ENCODE results near the gene CDYL2. TPM values are rescaled to one million over a fixed set of nuclear protein-coding genes. Genes with fewer than 3 reads are reported as not detected.
"Not testable (repeated sequence)": the region's sequence is repeated elsewhere in the genome, so short reads cannot be mapped to it uniquely, and the experiment has no call there.

Gene CDYL2
- total RNA-seq, 2 donors from 2014 or later, result 1.6 to 7.8 TPM

- Histone ChIP-seq H3K4me1 (no peaks in the 10 kb centered on the region), H3K27me3 (no peaks in the 10 kb centered on the region), H3K36me3 (replicated peaks in 1 of 2; ENCODE audit: insufficient read depth in 1 of 2, low read depth in 2 of 2) (no peaks in the 10 kb centered on the region), H3K4me3 (no peak overlapping the region), H3K27ac (no peak overlapping the region), H3K9me3 (no peaks in the 10 kb centered on the region)
- ATAC-seq (no peak), DNase-seq (no peak)
- 98 to 99% methylated on average over 3 of the region's 3 CpGs for WGBS, 2 donors
- intact Hi-C loops (cut with DNase I), result no loop called here
- TF ChIP-seq CTCF (IDR thresholded peaks at IDR 0.05) (no peak), POLR2A (IDR thresholded peaks at IDR 0.05) (no peak)
Measured at GRCh38 chr16:80794071-80794470, 10.3 kb downstream of the CDYL2 start.

- TF ChIP-seq CTCF (IDR thresholded peaks at IDR 0.05), result no peak
- TF ChIP-seq POLR2A (IDR thresholded peaks at IDR 0.05), result no peak
- WGBS, 2 donors, result 90 to 92% methylated on average over 2 of the region's 2 CpGs
Measured at GRCh38 chr16:80792031-80792430, 12.4 kb downstream of the CDYL2 start.

GRCh38 chr16:80791411-80791810 lies 13.0 kb downstream of the CDYL2 start:
- DNase-seq (no peak), ATAC-seq (no peak)
- Histone ChIP-seq H3K27ac (no peak overlapping the region), H3K9me3 (no peaks in the 10 kb centered on the region), H3K4me1 (no peaks in the 10 kb centered on the region), H3K36me3 (replicated peaks in 1 of 2; ENCODE audit: insufficient read depth in 1 of 2, low read depth in 2 of 2) (no peaks in the 10 kb centered on the region), H3K27me3 (no peaks in the 10 kb centered on the region), H3K4me3 (no peak overlapping the region)
- TF ChIP-seq POLR2A (IDR thresholded peaks at IDR 0.05), result no peak
- intact Hi-C loops (cut with DNase I), result no loop called here
- WGBS, 2 donors, result 13 to 21% methylated on average over 1 of the region's 1 CpG

More at GRCh38 chr16:80792031-80792430, 12.4 kb downstream of the CDYL2 start:
- no peaks in the 10 kb centered on the region for H3K9me3 ChIP-seq
- H3K36me3 ChIP-seq (replicated peaks in 1 of 2; ENCODE audit: insufficient read depth in 1 of 2, low read depth in 2 of 2), result no peaks in the 10 kb centered on the region
- intact Hi-C loops (cut with DNase I), result no loop called here
- DNase-seq (no peak), ATAC-seq (no peak)
- H3K27me3 ChIP-seq, result no peaks in the 10 kb centered on the region
- H3K4me3 ChIP-seq, result no peak overlapping the region
- no peak overlapping the region for H3K27ac ChIP-seq
- no peaks in the 10 kb centered on the region for H3K4me1 ChIP-seq

- H3K4me3 ChIP-seq, result no peak overlapping the region
- no peak for TF ChIP-seq CTCF (IDR thresholded peaks at IDR 0.05)
- no peak for TF ChIP-seq POLR2A (IDR thresholded peaks at IDR 0.05)
- WGBS, 2 donors, result 90 to 91% methylated on average over 5 of the region's 5 CpGs
- no peaks in the 10 kb centered on the region for H3K4me1 ChIP-seq
- H3K27me3 ChIP-seq, result no peaks in the 10 kb centered on the region
- intact Hi-C loops (cut with DNase I), result no loop called here
- ATAC-seq (no peak), DNase-seq (no peak)
- no peaks in the 10 kb centered on the region for H3K36me3 ChIP-seq (replicated peaks in 1 of 2; ENCODE audit: insufficient read depth in 1 of 2, low read depth in 2 of 2)
- H3K9me3 ChIP-seq, result no peaks in the 10 kb centered on the region
- H3K27ac ChIP-seq, result no peak overlapping the region
Measured at GRCh38 chr16:80790751-80791150, 13.6 kb downstream of the CDYL2 start.

- no peaks in the 10 kb centered on the region for H3K9me3 ChIP-seq
- intact Hi-C loops (cut with DNase I), result no loop called here
- no peaks in the 10 kb centered on the region for H3K36me3 ChIP-seq (replicated peaks in 1 of 2; ENCODE audit: insufficient read depth in 1 of 2, low read depth in 2 of 2)
- no peaks in the 10 kb centered on the region for H3K4me1 ChIP-seq
- H3K27me3 ChIP-seq, result no peaks in the 10 kb centered on the region
- ATAC-seq (no peak), DNase-seq (no peak)
- 44 to 57% methylated on average over 2 of the region's 2 CpGs for WGBS, 2 donors
- TF ChIP-seq CTCF (IDR thresholded peaks at IDR 0.05) (no peak), POLR2A (IDR thresholded peaks at IDR 0.05) (no peak)
- no peak overlapping the region for H3K4me3 ChIP-seq
- no peak overlapping the region for H3K27ac ChIP-seq
Measured at GRCh38 chr16:80788027-80788426, 16.4 kb downstream of the CDYL2 start.

- H3K4me1 ChIP-seq, result not testable (repeated sequence)
- WGBS, 2 donors, result 98% methylated on average over 3 of the region's 3 CpGs
Measured at GRCh38 chr16:80786561-80786960, 17.8 kb downstream of the CDYL2 start.

More at GRCh38 chr16:80786561-80786960, 17.8 kb downstream of the CDYL2 start:
- H3K9me3 ChIP-seq; H3K4me3 ChIP-seq; DNase-seq; H3K27me3 ChIP-seq; H3K27ac ChIP-seq; H3K36me3 ChIP-seq (replicated peaks in 1 of 2; ENCODE audit: insufficient read depth in 1 of 2, low read depth in 2 of 2); ATAC-seq; intact Hi-C loops (cut with DNase I): not testable (repeated sequence)

All from body of pancreas (tissue), 4 donors.